SIG-M5 treated with dmso at 0.1 percent for 504 hours (cell line): ENCODE data around the gene UBAC2.

Experiments
- DNase-seq: peaks from one replicate; lab custom pipeline; 2025; ENCODE audit not compliant: unreplicated experiment; lab: John Stamatoyannopoulos, UW

The UBAC2 gene

GRCh38 chr13:99200432-99201167 is at the start of gene UBAC2:
Gene UBAC2 (plus strand): TSS chr13:99200854. CDS start chr13:99200909, 55 bp downstream.
- peak; percentile 89 for DNase-seq

GRCh38 chr13:99151516-99151915 is 49.1 kb upstream of the UBAC2 start:
- no peak for DNase-seq

- DNase-seq = no peak
These were observed 47.4 kb upstream of the UBAC2 start for GRCh38 chr13:99153219-99153618.

GRCh38 chr13:99154064-99154463 is 46.6 kb upstream of the UBAC2 start:
- DNase-seq = peak; percentile 63

- DNase-seq = peak; percentile 53
These were observed 44.8 kb upstream of the UBAC2 start for GRCh38 chr13:99155821-99156220.

GRCh38 chr13:99157046-99157445 is 43.6 kb upstream of the UBAC2 start:
- DNase-seq = no peak

- no peak for DNase-seq
These were observed 41.8 kb upstream of the UBAC2 start for GRCh38 chr13:99158846-99159245.

- no peak for DNase-seq
These were observed 41.2 kb upstream of the UBAC2 start for GRCh38 chr13:99159331-99160061.

- DNase-seq = no peak
These were observed 40.2 kb upstream of the UBAC2 start for GRCh38 chr13:99160415-99160814.

- no peak for DNase-seq
These were observed 39.1 kb upstream of the UBAC2 start for GRCh38 chr13:99161512-99161911.

GRCh38 chr13:99162567-99163361 is 37.9 kb upstream of the UBAC2 start:
- DNase-seq = no peak

GRCh38 chr13:99164226-99164625 is 36.4 kb upstream of the UBAC2 start:
- no peak for DNase-seq

- DNase-seq = peak; percentile 18
These were observed 34.7 kb upstream of the UBAC2 start for GRCh38 chr13:99165753-99166587.

GRCh38 chr13:99172951-99173350 is 27.7 kb upstream of the UBAC2 start:
- no peak for DNase-seq

- no peak for DNase-seq
These were observed 27.0 kb upstream of the UBAC2 start for GRCh38 chr13:99173606-99174005.

GRCh38 chr13:99174533-99175100 is 26.0 kb upstream of the UBAC2 start:
- DNase-seq = peak; percentile 26

- peak; percentile 40 for DNase-seq
These were observed 24.1 kb upstream of the UBAC2 start for GRCh38 chr13:99176309-99177276.

GRCh38 chr13:99178636-99179035 is 22.0 kb upstream of the UBAC2 start:
- DNase-seq = peak; percentile 86

- DNase-seq = no peak
These were observed 21.2 kb upstream of the UBAC2 start for GRCh38 chr13:99179460-99179859.
